ENCODE results near the gene PRKAR2A. TPM values are rescaled to one million over a fixed set of nuclear protein-coding genes. Genes with fewer than 3 reads are reported as not detected.

PRKAR2A gene
- total and polyA plus RNA-seq, 9 of the 15 experiments (the other 6 are each of a cell fraction or from before 2014, with no cell fraction given), result 15.9 to 84.5 (median 37.6) TPM

GRCh38 chr3:48716508-48716981, 131.1 kb downstream of the PRKAR2A start:
- peak overlapping the region; percentile 98 for H3K4me3 ChIP-seq
- peaks cover 53% of the 10 kb centered on the region for H3K79me2 ChIP-seq (ENCODE audit: control insufficient read depth, insufficient read depth, low read length)
- peak overlapping the region; percentile 98 for H3K27ac ChIP-seq (ENCODE audit: extremely low read depth, low read depth, low read length)
- H4K20me1 ChIP-seq (replicated peaks; ENCODE audit: control insufficient read depth, insufficient read depth, low read length), result no peaks in the 10 kb centered on the region
- peaks cover 31% of the 10 kb centered on the region for H3K36me3 ChIP-seq (ENCODE audit: control insufficient read depth, insufficient read depth, low read length)
- ChIA-PET POLR2A (interaction anchor here (0.5 to 2.3 kb wide), 7 partner anchors 9 to 546 kb away, joined by 3 to 13 read pairs (median 3); partner anchors contain the start of gene ARIH2), CTCF (ENCODE audit: low intra/inter-chr PET ratio) (no interaction called here)
- H3K4me2 ChIP-seq (ENCODE audit: insufficient read depth, low read length), result peak overlapping the region; percentile 91
- no peaks in the 10 kb centered on the region for H3K9me1 ChIP-seq (ENCODE audit: control insufficient read depth, insufficient read depth, low read length)
- H3K9me3 ChIP-seq (replicated peaks; ENCODE audit: control insufficient read depth, insufficient read depth, low read depth, low read length), result no peaks in the 10 kb centered on the region
- intact Hi-C loops (cut with micrococcal nuclease) (no loop called here), in situ Hi-C loops (cut with MboI) (no loop called here)
- ATAC-seq (peak; percentile 39), DNase-seq (ENCODE audit: extremely low read depth in 1 of 4, low spot score in 3 of 4) (peak; percentile 14 to 29 (median 26)), FAIRE-seq (no peak)
- TF ChIP-seq YY1 (IDR thresholded peaks at IDR 0.05; ENCODE audit: borderline replicate concordance in 1 of 3, control insufficient read depth in 1 of 3, extremely low read depth in 1 of 3, insufficient read depth in 3 of 3, insufficient read length in 1 of 3, insufficient replicate concordance in 2 of 3, low read depth in 1 of 3, low read length in 2 of 3) (peak; percentile 62 to 94 (median 87)), KAT8 (IDR thresholded peaks at IDR 0.05; ENCODE audit: low read depth) (peak; percentile 51; the same call in 1 of the 2 replicates), SIN3A (IDR thresholded peaks at IDR 0.05; ENCODE audit: borderline replicate concordance in 2 of 2, control insufficient read depth in 1 of 2, low read depth in 2 of 2, low read length in 2 of 2) (peak in 1 of 2 experiments; percentile 44; a peak in 1 of 4 replicates), TEAD4 (IDR thresholded peaks at IDR 0.05; ENCODE audit: low read length) (peak; percentile 23; the same call in 1 of the 2 replicates), TEAD4 (CRISPR knock-in tag; IDR thresholded peaks at IDR 0.05; ENCODE audit: borderline replicate concordance) (no peak)
- TF ChIP-seq, protein P1, sequence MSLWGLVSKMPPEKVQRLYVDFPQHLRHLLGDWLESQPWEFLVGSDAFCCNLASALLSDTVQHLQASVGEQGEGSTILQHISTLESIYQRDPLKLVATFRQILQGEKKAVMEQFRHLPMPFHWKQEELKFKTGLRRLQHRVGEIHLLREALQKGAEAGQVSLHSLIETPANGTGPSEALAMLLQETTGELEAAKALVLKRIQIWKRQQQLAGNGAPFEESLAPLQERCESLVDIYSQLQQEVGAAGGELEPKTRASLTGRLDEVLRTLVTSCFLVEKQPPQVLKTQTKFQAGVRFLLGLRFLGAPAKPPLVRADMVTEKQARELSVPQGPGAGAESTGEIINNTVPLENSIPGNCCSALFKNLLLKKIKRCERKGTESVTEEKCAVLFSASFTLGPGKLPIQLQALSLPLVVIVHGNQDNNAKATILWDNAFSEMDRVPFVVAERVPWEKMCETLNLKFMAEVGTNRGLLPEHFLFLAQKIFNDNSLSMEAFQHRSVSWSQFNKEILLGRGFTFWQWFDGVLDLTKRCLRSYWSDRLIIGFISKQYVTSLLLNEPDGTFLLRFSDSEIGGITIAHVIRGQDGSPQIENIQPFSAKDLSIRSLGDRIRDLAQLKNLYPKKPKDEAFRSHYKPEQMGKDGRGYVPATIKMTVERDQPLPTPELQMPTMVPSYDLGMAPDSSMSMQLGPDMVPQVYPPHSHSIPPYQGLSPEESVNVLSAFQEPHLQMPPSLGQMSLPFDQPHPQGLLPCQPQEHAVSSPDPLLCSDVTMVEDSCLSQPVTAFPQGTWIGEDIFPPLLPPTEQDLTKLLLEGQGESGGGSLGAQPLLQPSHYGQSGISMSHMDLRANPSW (CRISPR knock-in tag; IDR thresholded peaks at IDR 0.05), result no peak
- TF ChIP-seq, protein P2, sequence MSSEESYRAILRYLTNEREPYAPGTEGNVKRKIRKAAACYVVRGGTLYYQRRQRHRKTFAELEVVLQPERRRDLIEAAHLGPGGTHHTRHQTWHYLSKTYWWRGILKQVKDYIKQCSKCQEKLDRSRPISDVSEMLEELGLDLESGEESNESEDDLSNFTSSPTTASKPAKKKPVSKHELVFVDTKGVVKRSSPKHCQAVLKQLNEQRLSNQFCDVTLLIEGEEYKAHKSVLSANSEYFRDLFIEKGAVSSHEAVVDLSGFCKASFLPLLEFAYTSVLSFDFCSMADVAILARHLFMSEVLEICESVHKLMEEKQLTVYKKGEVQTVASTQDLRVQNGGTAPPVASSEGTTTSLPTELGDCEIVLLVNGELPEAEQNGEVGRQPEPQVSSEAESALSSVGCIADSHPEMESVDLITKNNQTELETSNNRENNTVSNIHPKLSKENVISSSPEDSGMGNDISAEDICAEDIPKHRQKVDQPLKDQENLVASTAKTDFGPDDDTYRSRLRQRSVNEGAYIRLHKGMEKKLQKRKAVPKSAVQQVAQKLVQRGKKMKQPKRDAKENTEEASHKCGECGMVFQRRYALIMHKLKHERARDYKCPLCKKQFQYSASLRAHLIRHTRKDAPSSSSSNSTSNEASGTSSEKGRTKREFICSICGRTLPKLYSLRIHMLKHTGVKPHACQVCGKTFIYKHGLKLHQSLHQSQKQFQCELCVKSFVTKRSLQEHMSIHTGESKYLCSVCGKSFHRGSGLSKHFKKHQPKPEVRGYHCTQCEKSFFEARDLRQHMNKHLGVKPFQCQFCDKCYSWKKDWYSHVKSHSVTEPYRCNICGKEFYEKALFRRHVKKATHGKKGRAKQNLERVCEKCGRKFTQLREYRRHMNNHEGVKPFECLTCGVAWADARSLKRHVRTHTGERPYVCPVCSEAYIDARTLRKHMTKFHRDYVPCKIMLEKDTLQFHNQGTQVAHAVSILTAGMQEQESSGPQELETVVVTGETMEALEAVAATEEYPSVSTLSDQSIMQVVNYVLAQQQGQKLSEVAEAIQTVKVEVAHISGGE (CRISPR knock-in tag; IDR thresholded peaks at IDR 0.05), result peak in 1 of 3 experiments; percentile 19; a peak in 1 of 6 replicates
- H3K27me3 ChIP-seq (ENCODE audit: control insufficient read depth in 2 of 2, insufficient read depth in 2 of 2, low read length in 2 of 2), result no peaks in the 10 kb centered on the region
- WGBS (ENCODE audit: insufficient coverage, low coverage, missing lambda C conversion rate), result 0% methylated on average over 10 of the region's 16 CpGs
- H3K9ac ChIP-seq (ENCODE audit: insufficient read depth in 1 of 2, low read depth in 2 of 2, low read length in 2 of 2), result peak overlapping the region; percentile 97 to 98
- peaks cover 3 to 9% of the 10 kb centered on the region in 2 experiments; a peak in 4 of 5 replicates for H3K4me1 ChIP-seq (replicated peaks in 1 of 2; ENCODE audit: control insufficient read depth in 2 of 2, insufficient read depth in 2 of 2, low read length in 2 of 2)
- H2AFZ ChIP-seq (ENCODE audit: low read depth, low read length), result peak overlapping the region; percentile 72; the same call in 1 of the 2 replicates
- BruUV-seq (replicated peaks), result no TSS peak

Data from K562 (cell line).